B cell (primary cell): ENCODE data around the gene ARFIP2. TPM values are rescaled to one million over a fixed set of nuclear protein-coding genes. Genes with fewer than 3 reads are reported as not detected.
A peak's percentile ranks its signal among the peaks of the same experiment; 100 is the strongest.

Experiments
- ATAC-seq: fragments of 200-7000 bp; cut with Tn5 transposase; one replicate; pipeline ENCODE4 v1.10.0; 2021; ENCODE audit warnings: low read depth, mild to moderate bottlenecking, moderate number of reproducible peaks, moderate library complexity
- CTCF ChIA-PET: fragments of 350-600 bp; sonication (Branson Sonifier 250); formaldehyde crosslinking; loops from one replicate; lab custom pipeline; 2021; ENCODE audit warnings: antibody characterized with exemption, inconsistent platforms; lab: Charles Lee
- POLR2A ChIA-PET: fragments of 350-600 bp; sonication (Branson Sonifier 250); formaldehyde crosslinking; loops from one replicate; lab custom pipeline; 2021; ENCODE audit warnings: antibody characterized with exemption; lab: Charles Lee
- DNase-seq: peaks from one replicate; pipeline ENCODE4 v3.0.0; 2013
- H2AFZ ChIP-seq: 2 replicates; pipeline ENCODE4 v1.6.1; 2012; ENCODE audit warnings: mild to moderate bottlenecking, low read depth, low read length; ENCODE audit not compliant: insufficient read depth, poor library complexity, severe bottlenecking
- H3K27ac ChIP-seq, 2 donors: 1 replicate in 1 of 2; 2 replicates in 1 of 2; pipeline ENCODE4 v1.5.1; 2012 to 2013; ENCODE audit warnings: low read length in 2 of 2, mild to moderate bottlenecking in 2 of 2, moderate library complexity in 1 of 2
- H3K27me3 ChIP-seq, 4 experiments: fragments of 200-600 bp in 1 of 4; sonication (generic) in 1 of 4; replicated peaks in 1 of 4; 1 replicate in 2 of 4; 2 replicates in 2 of 4; pipeline versions ENCODE4 v1.6.1 to v1.7.0; 2013 to 2016; ENCODE audit warnings: low read length in 3 of 4, mild to moderate bottlenecking in 2 of 4, mixed read lengths in 1 of 4, moderate library complexity in 1 of 4; ENCODE audit not compliant: insufficient read depth in 4 of 4, control insufficient read depth in 3 of 4; ENCODE audit errors: control extremely low read depth in 1 of 4
- H3K36me3 ChIP-seq, 2 experiments: replicated peaks in 1 of 2; 1 replicate in 1 of 2; 2 replicates in 1 of 2; pipeline versions ENCODE4 v1.6.1 to v1.7.1; 2013; ENCODE audit warnings: low read length in 1 of 2; ENCODE audit not compliant: insufficient read depth in 2 of 2, control insufficient read depth in 1 of 2; ENCODE audit errors: control extremely low read depth in 1 of 2, extremely low read depth in 1 of 2
- H3K4me1 ChIP-seq, 2 donors: fragments of 200-600 bp in 1 of 2; sonication (generic) in 1 of 2; 1 replicate in 1 of 2; 2 replicates in 1 of 2; pipeline versions ENCODE4 v1.5.1 to v1.6.1; 2013 to 2017; ENCODE audit warnings: low read length in 2 of 2; ENCODE audit not compliant: control insufficient read depth in 2 of 2, insufficient read depth in 2 of 2
- H3K4me2 ChIP-seq: replicated peaks from 2 replicates; pipeline ENCODE3; 2012; ENCODE audit warnings: mild to moderate bottlenecking, low read depth, low read length; ENCODE audit not compliant: poor library complexity, severe bottlenecking
- H3K4me3 ChIP-seq, 5 experiments: fragments of 200-600 bp in 1 of 5; sonication (generic) in 1 of 5; 1 replicate in 3 of 5; 2 replicates in 2 of 5; pipeline versions ENCODE4 v1.5.1 to v1.7.0; 2011 to 2016; ENCODE audit warnings: low read length in 4 of 5, mild to moderate bottlenecking in 4 of 5, low read depth in 2 of 5, control low read depth in 1 of 5, moderate library complexity in 1 of 5; ENCODE audit not compliant: insufficient read depth in 1 of 5; ENCODE audit errors: control extremely low read depth in 1 of 5, extremely low read depth in 1 of 5
- H3K79me2 ChIP-seq: fragments of 200-600 bp; sonication (generic); one replicate; pipeline ENCODE4 v1.6.0; 2016; ENCODE audit warnings: low read length; ENCODE audit not compliant: control insufficient read depth, insufficient read depth
- H3K9ac ChIP-seq: fragments of 200-600 bp; sonication (generic); 2 replicates; pipeline ENCODE4 v1.6.1; 2017; ENCODE audit warnings: mild to moderate bottlenecking, low read length, moderate library complexity
- H3K9me3 ChIP-seq, 3 donors: one replicate each; pipeline versions ENCODE4 v1.6.1 to v1.7.1; 2013; ENCODE audit warnings: low read length in 2 of 3; ENCODE audit not compliant: control insufficient read depth in 2 of 3, insufficient read depth in 1 of 3; ENCODE audit errors: control extremely low read depth in 1 of 3
- H4K20me1 ChIP-seq: 2 replicates; pipeline ENCODE4 v1.6.0; 2012; ENCODE audit warnings: mild to moderate bottlenecking, low read length; ENCODE audit not compliant: insufficient read depth, control insufficient read depth, poor library complexity, severe bottlenecking
- H3K27ac Mint-ChIP-seq: one replicate; pipeline ENCODE4 v1.8.0; 2021; ENCODE audit warnings: mixed read lengths
- H3K27me3 Mint-ChIP-seq: one replicate; pipeline ENCODE4 v1.8.0; 2021; ENCODE audit warnings: mixed read lengths
- H3K4me1 Mint-ChIP-seq: one replicate; pipeline ENCODE4 v1.8.0; 2021; ENCODE audit warnings: mixed read lengths
- H3K4me3 Mint-ChIP-seq: one replicate; pipeline ENCODE4 v1.8.0; 2021; ENCODE audit warnings: mixed read lengths
- H3K9me3 Mint-ChIP-seq: one replicate; pipeline ENCODE4 v1.8.0; 2022; ENCODE audit warnings: mixed read lengths; ENCODE audit not compliant: insufficient read depth
- CTCF ChIP-seq: fragments of 200-600 bp; IDR thresholded peaks from one replicate; pipeline ENCODE4 v1.8.0; 2022; ENCODE audit warnings: antibody characterized with exemption, mild to moderate bottlenecking
- EZH2 ChIP-seq: IDR thresholded peaks from 2 replicates; pipeline ENCODE4 v1.6.1; 2012; ENCODE audit warnings: borderline replicate concordance, low read depth, mild to moderate bottlenecking, moderate library complexity, low read length; ENCODE audit not compliant: insufficient read depth, poor library complexity, severe bottlenecking
- WGBS: methylation state at CpG from one replicate; pipeline ENCODE4 v1.1.5; 2013; ENCODE audit warnings: missing lambda C conversion rate; ENCODE audit not compliant: insufficient coverage; 5-methylcytosine and 5-hydroxymethylcytosine counted together
- intact Hi-C: fragments of 100-400 bp; cut with micrococcal nuclease; formaldehyde crosslinking; loops from one replicate; pipeline ENCODE4 v1.10.0; 2022
- polyA plus RNA-seq: library from polyadenylated mRNA; depleted of rRNA; stranded (reverse); fragments of >200 nt; gene quantifications from 2 replicates; pipeline ENCODE4 v1.2.3, GENCODE V29; 2012
- total RNA-seq, 2 donors: library from RNA; stranded (reverse); fragments of 120-200 nt in 1 of 2; gene quantifications; 1 replicate in 1 of 2; 2 replicates in 1 of 2; pipeline versions ENCODE4 v1.2.3 to v1.2.4, GENCODE V29; 2013 to 2022

The ARFIP2 gene
- total and polyA plus RNA-seq, 2 donors (not counting 1 experiment from before 2014, with no cell fraction given), result 47.5 to 54.5 TPM

DNA sequence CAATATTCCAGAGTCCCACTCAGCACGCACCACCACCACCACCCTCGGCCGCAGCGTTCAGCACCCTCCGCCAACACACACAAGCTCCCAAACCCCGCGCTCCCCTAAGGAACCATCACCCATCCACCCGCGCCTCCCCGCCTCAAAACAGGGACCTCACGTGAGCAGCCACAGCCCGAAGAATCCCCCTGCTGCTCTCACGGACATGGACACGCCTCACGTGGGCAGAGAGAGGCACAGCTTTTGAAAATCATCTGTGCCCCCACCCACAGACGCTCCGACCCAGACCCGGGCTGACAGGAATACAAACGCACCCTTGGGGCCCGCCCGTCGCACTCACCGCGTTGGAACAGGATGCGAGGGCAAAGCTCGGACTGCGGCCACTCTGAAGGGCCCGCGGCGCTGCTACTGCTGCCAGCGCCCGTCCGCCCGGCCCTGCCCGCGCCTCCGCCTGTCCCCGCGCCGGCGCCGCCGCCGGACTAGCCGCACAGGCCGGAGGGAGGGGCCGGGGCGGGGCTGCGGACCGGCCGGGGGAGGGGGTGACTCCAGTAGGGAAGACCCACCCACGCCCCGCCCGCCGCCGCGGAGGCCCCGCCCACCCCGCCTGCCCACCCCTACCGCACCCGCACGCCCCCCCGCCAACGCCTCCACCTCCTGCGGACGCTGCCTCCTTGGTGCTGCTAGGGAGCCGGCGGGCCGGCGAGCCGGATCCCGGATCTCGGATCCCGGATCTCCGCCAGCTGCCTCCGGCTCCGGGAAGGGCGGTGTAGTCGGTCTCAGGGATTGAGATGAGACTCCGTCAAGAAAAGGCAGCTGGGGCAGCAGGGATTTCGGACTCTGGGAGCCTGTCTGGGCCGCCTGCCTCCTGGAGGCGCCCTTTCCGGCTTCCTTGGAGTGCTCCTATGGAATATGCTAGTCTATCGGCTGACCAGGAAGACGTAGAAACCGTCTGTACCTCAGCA lies 7.4 kb downstream of the ARFIP2 start, which contains the start of gene TRIM3:
TSS of gene TRIM3 (minus strand) at position 491 of the 962 bp plus-strand sequence. CDS start 8,246 bp downstream, outside the sequence.
- ChIA-PET CTCF (interaction anchor here (0.9 to 2.8 kb wide), 5 partner anchors 11 to 210 kb away, joined by 3 to 9 read pairs (median 4); partner anchors contain the start of gene MRPL17), POLR2A (interaction anchor here (0.7 to 1.4 kb wide), 3 partner anchors 84 to 144 kb away, joined by 4 read pairs; partner anchors contain the start of gene SMPD1)
- Histone ChIP-seq H3K27me3 (peaks cover 0 to 5% (median 0%) of the 10 kb centered on the region in 4 experiments), H3K36me3 (peaks cover 0 to 16% of the 10 kb centered on the region in 2 experiments), H3K4me2 (peak within 1 kb of the TSS; percentile 90), H3K9me3 (no peaks in the 10 kb centered on the region), H3K79me2 (no peaks in the 10 kb centered on the region), H3K4me1 (peaks cover 8 to 17% of the 10 kb centered on the region in 2 donors), H3K4me3 (peak within 1 kb of the TSS; percentile 1 to 82 (median 72)), H3K9ac (peak within 1 kb of the TSS; percentile 72), H4K20me1 (no peaks in the 10 kb centered on the region), H2AFZ (peak within 1 kb of the TSS; percentile 86), H3K27ac (peak within 1 kb of the TSS; percentile 72 to 76)
- intact Hi-C loops, result loop anchor here (1.0 kb wide), 2 partner anchors 8 to 83 kb away; partner anchors contain the start of genes ARFIP2, SMPD1 and TIMM10B
- Mint-ChIP-seq H3K27me3 (no peaks in the 10 kb centered on the region), H3K4me1 (peaks cover 19% of the 10 kb centered on the region), H3K4me3 (peak within 1 kb of the TSS; percentile 91), H3K27ac (peak within 1 kb of the TSS; percentile 87), H3K9me3 (no peaks in the 10 kb centered on the region)
- 4% methylated on average over 67 of the region's 87 CpGs for WGBS
- TF ChIP-seq CTCF, result no peak
- no peak for TF ChIP-seq EZH2
- DNase-seq (peak; percentile 81), ATAC-seq (peak; percentile 95)
